HCT116 (cell line): ENCODE measurements around the gene MTOR. TPM values are rescaled to one million over a fixed set of nuclear protein-coding genes. Genes with fewer than 3 reads are reported as not detected.

ENCODE experiments used
- ATAC-seq: fragments of 200-7000 bp; cut with Tn5 transposase; 2 replicates; pipeline ENCODE4 v1.9.1; 2020; ENCODE audit warnings: mild to moderate bottlenecking, moderate library complexity
- BruUV-seq: library from RNA; stranded (reverse); fragments of 400-500 nt; replicated peaks from 2 replicates; lab custom pipeline; 2021; lab: Mats Ljungman, UMichigan
- CTCF ChIA-PET: fragments of 300-600 bp; sonication (Branson Sonifier 250); formaldehyde crosslinking; loops from one replicate; lab custom pipeline; 2021; ENCODE audit warnings: antibody characterized with exemption; lab: Charles Lee
- POLR2A ChIA-PET: fragments of 300-600, 350-600 bp; sonication (Branson Sonifier 250); formaldehyde crosslinking; loops from one replicate; lab custom pipeline; 2021; ENCODE audit warnings: antibody characterized with exemption; lab: Charles Lee
- RAD21 ChIA-PET, 2 experiments: fragments of 300-600 bp; sonication (Branson Sonifier 250); formaldehyde crosslinking; loops; one replicate each; lab custom pipeline; 2023; ENCODE audit warnings: low total read pairs in 2 of 2; ENCODE audit not compliant: uncharacterized antibody in 2 of 2, unreplicated experiment in 2 of 2, low non-redundant PET in 1 of 2; lab: Charles Lee
- DNase-seq: peaks from one replicate; pipeline ENCODE4 v3.0.0-alpha.2; 2010; ENCODE audit warnings: low read depth, low spot score
- H2AFZ ChIP-seq: fragments of 200-600 bp; shearing (Covaris generic), sonication (generic); 2 replicates; pipeline ENCODE4 v1.6.1; 2017; ENCODE audit warnings: low read depth, mixed run types, mixed read lengths, antibody characterized with exemption, low read length; ENCODE audit not compliant: poor library complexity, severe bottlenecking
- H3K27ac ChIP-seq: 2 replicates; pipeline ENCODE4 v1.5.1; 2012; ENCODE audit warnings: low read depth, low read length
- H3K27me3 ChIP-seq: fragments of 200-600 bp; sonication (generic); 2 replicates; pipeline ENCODE4 v1.6.1; 2016; ENCODE audit warnings: mixed run types, low read length, mixed read lengths; ENCODE audit not compliant: insufficient read depth
- H3K36me3 ChIP-seq, 2 experiments: fragments of 200-500 bp in 1 of 2; fragments of 200-600 bp in 1 of 2; sonication (Bioruptor generic) in 1 of 2; sonication (generic) in 1 of 2; 2 replicates each; pipeline versions ENCODE4 v1.5.1 to v1.6.1; 2014 to 2016; ENCODE audit warnings: low read length in 2 of 2, inconsistent platforms in 1 of 2, mixed read lengths in 1 of 2, mixed run types in 1 of 2; ENCODE audit not compliant: insufficient read depth in 2 of 2, control insufficient read depth in 1 of 2
- H3K4me1 ChIP-seq, 2 experiments: fragments of 200-600 bp in 1 of 2; sonication (generic) in 1 of 2; 2 replicates each; pipeline versions ENCODE4 v1.5.1 to v1.6.1; 2012 to 2017; ENCODE audit warnings: low read length in 2 of 2, inconsistent platforms in 1 of 2, mild to moderate bottlenecking in 1 of 2, mixed read lengths in 1 of 2, mixed run types in 1 of 2, moderate library complexity in 1 of 2; ENCODE audit not compliant: insufficient read depth in 2 of 2, control insufficient read depth in 1 of 2
- H3K4me2 ChIP-seq: fragments of 200-600 bp; sonication (generic); 2 replicates; pipeline ENCODE4 v1.6.1; 2017; ENCODE audit warnings: mixed run types, low read length, mixed read lengths
- H3K4me3 ChIP-seq, 2 experiments: fragments of 200-600 bp in 1 of 2; sonication (generic) in 1 of 2; replicated peaks in 1 of 2; 2 replicates each; pipeline ENCODE4 v1.5.1; 2011 to 2016; ENCODE audit warnings: low read length in 2 of 2, control low read depth in 1 of 2, low read depth in 1 of 2, mild to moderate bottlenecking in 1 of 2, mixed read lengths in 1 of 2, mixed run types in 1 of 2
- H3K79me2 ChIP-seq: fragments of 200-600 bp; sonication (generic); 2 replicates; pipeline ENCODE4 v1.6.1; 2017; ENCODE audit warnings: mild to moderate bottlenecking, mixed run types, low read length, moderate library complexity, mixed read lengths; ENCODE audit not compliant: insufficient read depth
- H3K9ac ChIP-seq: fragments of 200-600 bp; sonication (generic); 2 replicates; pipeline ENCODE4 v1.6.1; 2016; ENCODE audit warnings: low read length, mixed read lengths
- H3K9me2 ChIP-seq: fragments of 200-600 bp; sonication (generic), shearing (Covaris generic); 2 replicates; pipeline ENCODE4 v1.6.1; 2017; ENCODE audit warnings: mixed run types, mild to moderate bottlenecking, moderate library complexity; ENCODE audit not compliant: insufficient read depth
- H3K9me3 ChIP-seq, 2 experiments: fragments of 200-500 bp in 1 of 2; fragments of 200-600 bp in 1 of 2; sonication (Bioruptor generic) in 1 of 2; sonication (generic) in 1 of 2; 2 replicates each; pipeline ENCODE4 v1.6.1; 2014 to 2017; ENCODE audit warnings: low read length in 2 of 2, mixed read lengths in 2 of 2, inconsistent platforms in 1 of 2, low read depth in 1 of 2, mild to moderate bottlenecking in 1 of 2, mixed run types in 1 of 2, moderate library complexity in 1 of 2; ENCODE audit not compliant: control insufficient read depth in 1 of 2, insufficient read depth in 1 of 2
- H4K20me1 ChIP-seq: fragments of 200-600 bp; sonication (generic), shearing (Covaris generic); 2 replicates; pipeline ENCODE4 v1.6.1; 2017; ENCODE audit warnings: mixed run types, mild to moderate bottlenecking, moderate library complexity; ENCODE audit not compliant: insufficient read depth
- ATF3 ChIP-seq: IDR thresholded peaks from 2 replicates; pipeline ENCODE4 v1.6.1; 2012
- CEBPB ChIP-seq: IDR thresholded peaks from 2 replicates; pipeline ENCODE4 v1.6.1; 2012; ENCODE audit warnings: low read depth
- EGR1 ChIP-seq: IDR thresholded peaks from 2 replicates; pipeline ENCODE4 v1.6.1; 2012; ENCODE audit warnings: low read depth
- ELF1 ChIP-seq: IDR thresholded peaks from 2 replicates; pipeline ENCODE4 v1.6.1; 2012; ENCODE audit warnings: low read depth, borderline replicate concordance
- EZH2phosphoT487 ChIP-seq: fragments of 200-600 bp; IDR thresholded peaks from 2 replicates; pipeline ENCODE4 v1.6.1; 2018; ENCODE audit warnings: antibody characterized with exemption, borderline replicate concordance
- POLR2A ChIP-seq: IDR thresholded peaks from 2 replicates; pipeline ENCODE4 v1.7.0; 2011; ENCODE audit warnings: borderline replicate concordance; ENCODE audit not compliant: insufficient read depth, insufficient read length; ENCODE audit errors: extremely low read depth
- POLR2AphosphoS5 ChIP-seq: IDR thresholded peaks from 2 replicates; pipeline ENCODE4 v1.6.1; 2011; ENCODE audit warnings: mild to moderate bottlenecking, low read depth, low read length, moderate library complexity
- RAD21 ChIP-seq: IDR thresholded peaks from 2 replicates; pipeline ENCODE4 v1.6.1; 2012; ENCODE audit warnings: low read depth, mild to moderate bottlenecking
- REST ChIP-seq: IDR thresholded peaks from 2 replicates; pipeline ENCODE4 v1.6.1; 2012; ENCODE audit warnings: low read depth
- SIN3A ChIP-seq: IDR thresholded peaks from 2 replicates; pipeline ENCODE4 v1.6.1; 2012; ENCODE audit warnings: low read depth
- SP1 ChIP-seq: IDR thresholded peaks from 2 replicates; pipeline ENCODE4 v1.6.1; 2012; ENCODE audit warnings: low read depth
- SRF ChIP-seq: IDR thresholded peaks from 2 replicates; pipeline ENCODE4 v1.6.1; 2012; ENCODE audit warnings: low read depth
- TCF7L2 ChIP-seq: IDR thresholded peaks from 2 replicates; pipeline ENCODE4 v1.7.0; 2011; ENCODE audit warnings: borderline replicate concordance, inconsistent platforms; ENCODE audit not compliant: insufficient read depth, insufficient read length; ENCODE audit errors: extremely low read depth
- YY1 ChIP-seq: IDR thresholded peaks from 2 replicates; pipeline ENCODE4 v1.6.1; 2011; ENCODE audit warnings: low read length, low read depth, moderate library complexity, mild to moderate bottlenecking; ENCODE audit not compliant: insufficient replicate concordance; ENCODE audit errors: extremely low read depth
- ZNF274 ChIP-seq: fragments of 200-500 bp; sonication (Bioruptor generic); IDR thresholded peaks from 2 replicates; pipeline ENCODE4 v1.6.1; 2014; ENCODE audit warnings: mild to moderate bottlenecking, low read depth, low read length, inconsistent platforms
- intact Hi-C: fragments of 100-400 bp; cut with micrococcal nuclease; formaldehyde crosslinking; loops from 2 replicates; pipeline ENCODE4 v1.10.0; 2022
- total RNA-seq: library from RNA; stranded (reverse); gene quantifications from one replicate; pipeline ENCODE4 v1.2.1, GENCODE V29; 2021; ENCODE audit not compliant: unreplicated experiment
- TF ChIP-seq, protein P1 (sequence below), 3 experiments: fragments of 200-600 bp in 1 of 3; sonication (generic) in 1 of 3; IDR thresholded peaks in 2 of 3; conservative IDR thresholded peaks in 1 of 3; 2 replicates each; pipeline ENCODE4 v1.5.1; 2012 to 2017; ENCODE audit warnings: low read depth in 2 of 3, low read length in 2 of 3, antibody characterized with exemption in 1 of 3, borderline replicate concordance in 1 of 3, control low read depth in 1 of 3, mild to moderate bottlenecking in 1 of 3, mixed read lengths in 1 of 3, mixed run types in 1 of 3, moderate library complexity in 1 of 3; ENCODE audit not compliant: insufficient read depth in 1 of 3

MTOR gene
- total RNA-seq, 1 experiment from 2014 or later: 42.2 TPM

- H3K9me2 ChIP-seq: no peaks in the 10 kb centered on the region
- BruUV-seq: no TSS peak
- ChIA-PET POLR2A (no interaction called here), RAD21 (no interaction called here), CTCF (no interaction called here)
- H3K4me1 ChIP-seq: no peaks in the 10 kb centered on the region
- H3K9ac ChIP-seq: no peak overlapping the region
- peaks cover 26 to 32% of the 10 kb centered on the region in 2 experiments; a peak in 3 of 4 replicates for H3K36me3 ChIP-seq
- no peaks in the 10 kb centered on the region for H3K79me2 ChIP-seq
- no peak overlapping the region for H3K4me2 ChIP-seq
- ATAC-seq (no peak), DNase-seq (no peak)
- no peaks in the 10 kb centered on the region for H4K20me1 ChIP-seq
- no peak overlapping the region for H2AFZ ChIP-seq
- H3K27me3 ChIP-seq: no peaks in the 10 kb centered on the region
- TF ChIP-seq, protein P1, sequence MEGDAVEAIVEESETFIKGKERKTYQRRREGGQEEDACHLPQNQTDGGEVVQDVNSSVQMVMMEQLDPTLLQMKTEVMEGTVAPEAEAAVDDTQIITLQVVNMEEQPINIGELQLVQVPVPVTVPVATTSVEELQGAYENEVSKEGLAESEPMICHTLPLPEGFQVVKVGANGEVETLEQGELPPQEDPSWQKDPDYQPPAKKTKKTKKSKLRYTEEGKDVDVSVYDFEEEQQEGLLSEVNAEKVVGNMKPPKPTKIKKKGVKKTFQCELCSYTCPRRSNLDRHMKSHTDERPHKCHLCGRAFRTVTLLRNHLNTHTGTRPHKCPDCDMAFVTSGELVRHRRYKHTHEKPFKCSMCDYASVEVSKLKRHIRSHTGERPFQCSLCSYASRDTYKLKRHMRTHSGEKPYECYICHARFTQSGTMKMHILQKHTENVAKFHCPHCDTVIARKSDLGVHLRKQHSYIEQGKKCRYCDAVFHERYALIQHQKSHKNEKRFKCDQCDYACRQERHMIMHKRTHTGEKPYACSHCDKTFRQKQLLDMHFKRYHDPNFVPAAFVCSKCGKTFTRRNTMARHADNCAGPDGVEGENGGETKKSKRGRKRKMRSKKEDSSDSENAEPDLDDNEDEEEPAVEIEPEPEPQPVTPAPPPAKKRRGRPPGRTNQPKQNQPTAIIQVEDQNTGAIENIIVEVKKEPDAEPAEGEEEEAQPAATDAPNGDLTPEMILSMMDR (IDR thresholded peaks at IDR 0.05 in 2 of 3, conservative IDR thresholded peaks at IDR 0.05 in 1 of 3; ENCODE audit: borderline replicate concordance in 1 of 3, insufficient read depth in 1 of 3, low read depth in 2 of 3, low read length in 2 of 3): no peak
- TF ChIP-seq TCF7L2: no peak
- TF ChIP-seq SIN3A: no peak
- no peak for TF ChIP-seq ELF1
- TF ChIP-seq CEBPB: no peak
- no peak for TF ChIP-seq EGR1
- no peak for TF ChIP-seq RAD21
- no peak for TF ChIP-seq ZNF274
- no peak for TF ChIP-seq SP1
- no peak for TF ChIP-seq POLR2A
- TF ChIP-seq SRF: no peak
- TF ChIP-seq POLR2AphosphoS5: no peak
- no peak for TF ChIP-seq EZH2phosphoT487
- TF ChIP-seq YY1: no peak
- TF ChIP-seq ATF3: no peak
- no peak for TF ChIP-seq REST
- intact Hi-C loops: no loop called here
- H3K9me3 ChIP-seq: no peaks in the 10 kb centered on the region
- H3K4me3 ChIP-seq: no peak overlapping the region
- H3K27ac ChIP-seq: no peak overlapping the region
These were observed 130.5 kb downstream of the MTOR start for GRCh38 chr1:11131816-11132215.
